ENCODE data around the gene MESP1.

The MESP1 gene

GRCh38 chr15:89758981-89759380 lies 7.9 kb upstream of the MESP1 start:
- no peak for DNase-seq (ENCODE audit: low read depth in 3 of 3, low spot score in 1 of 3)

GRCh38 chr15:89758283-89758682 lies 7.2 kb upstream of the MESP1 start:
- no peak for DNase-seq (ENCODE audit: low read depth in 3 of 3, low spot score in 1 of 3)

GRCh38 chr15:89756897-89757296 lies 5.8 kb upstream of the MESP1 start:
- no peak for DNase-seq (ENCODE audit: low read depth in 3 of 3, low spot score in 1 of 3)

- DNase-seq (ENCODE audit: low read depth in 3 of 3, low spot score in 1 of 3): no peak
Measured at GRCh38 chr15:89755701-89756100, 4.7 kb upstream of the MESP1 start.

- no peak for DNase-seq (ENCODE audit: low read depth in 3 of 3, low spot score in 1 of 3)
Measured at GRCh38 chr15:89754361-89755154, 3.5 kb upstream of the MESP1 start.

- no peak for DNase-seq (ENCODE audit: low read depth in 3 of 3, low spot score in 1 of 3)
Measured at GRCh38 chr15:89753855-89754254, 2.8 kb upstream of the MESP1 start.

- no peak for DNase-seq (ENCODE audit: low read depth in 3 of 3, low spot score in 1 of 3)
Measured at GRCh38 chr15:89751748-89752147, 699 bp upstream of the MESP1 start.

GRCh38 chr15:89749951-89750559 lies 994 bp downstream of the MESP1 start:
- no peak for DNase-seq (ENCODE audit: low read depth in 3 of 3, low spot score in 1 of 3)

- DNase-seq (ENCODE audit: low read depth in 3 of 3, low spot score in 1 of 3): no peak
Measured at GRCh38 chr15:89749526-89749925, 1.5 kb downstream of the MESP1 start.

GRCh38 chr15:89749054-89749453 lies 2.0 kb downstream of the MESP1 start:
- no peak for DNase-seq (ENCODE audit: low read depth in 3 of 3, low spot score in 1 of 3)

GRCh38 chr15:89747708-89748682 lies 3.1 kb downstream of the MESP1 start:
- no peak for DNase-seq (ENCODE audit: low read depth in 3 of 3, low spot score in 1 of 3)

GRCh38 chr15:89746386-89746780 lies 4.7 kb downstream of the MESP1 start:
- no peak for DNase-seq (ENCODE audit: low read depth in 3 of 3, low spot score in 1 of 3)

GRCh38 chr15:89745768-89746167 lies 5.3 kb downstream of the MESP1 start:
- DNase-seq (ENCODE audit: low read depth in 3 of 3, low spot score in 1 of 3): no peak

GRCh38 chr15:89745131-89745530 lies 5.9 kb downstream of the MESP1 start:
- no peak for DNase-seq (ENCODE audit: low read depth in 3 of 3, low spot score in 1 of 3)

GRCh38 chr15:89743594-89743993 lies 7.5 kb downstream of the MESP1 start:
- DNase-seq (ENCODE audit: low read depth in 3 of 3, low spot score in 1 of 3): no peak

GRCh38 chr15:89743011-89743410 lies 8.0 kb downstream of the MESP1 start:
- no peak for DNase-seq (ENCODE audit: low read depth in 3 of 3, low spot score in 1 of 3)

- DNase-seq (ENCODE audit: low read depth in 3 of 3, low spot score in 1 of 3): peak in 1 of 3 donors; percentile 27
Measured at GRCh38 chr15:89740137-89740536, 10.9 kb downstream of the MESP1 start.

- no peak for DNase-seq (ENCODE audit: low read depth in 3 of 3, low spot score in 1 of 3)
Measured at GRCh38 chr15:89735773-89736172, 15.3 kb downstream of the MESP1 start.

- DNase-seq (ENCODE audit: low read depth in 3 of 3, low spot score in 1 of 3): no peak
Measured at GRCh38 chr15:89732451-89733172, 18.4 kb downstream of the MESP1 start.

- DNase-seq (ENCODE audit: low read depth in 3 of 3, low spot score in 1 of 3): no peak
Measured at GRCh38 chr15:89731275-89731674, 19.8 kb downstream of the MESP1 start.

GRCh38 chr15:89728254-89728653 lies 22.8 kb downstream of the MESP1 start:
- no peak for DNase-seq (ENCODE audit: low read depth in 3 of 3, low spot score in 1 of 3)
